ENCODE measurements around the gene UBL4B. TPM values are rescaled to one million over a fixed set of nuclear protein-coding genes. Genes with fewer than 3 reads are reported as not detected.

Gene UBL4B
- total and polyA plus RNA-seq, 9 donors = not detected

DNA sequence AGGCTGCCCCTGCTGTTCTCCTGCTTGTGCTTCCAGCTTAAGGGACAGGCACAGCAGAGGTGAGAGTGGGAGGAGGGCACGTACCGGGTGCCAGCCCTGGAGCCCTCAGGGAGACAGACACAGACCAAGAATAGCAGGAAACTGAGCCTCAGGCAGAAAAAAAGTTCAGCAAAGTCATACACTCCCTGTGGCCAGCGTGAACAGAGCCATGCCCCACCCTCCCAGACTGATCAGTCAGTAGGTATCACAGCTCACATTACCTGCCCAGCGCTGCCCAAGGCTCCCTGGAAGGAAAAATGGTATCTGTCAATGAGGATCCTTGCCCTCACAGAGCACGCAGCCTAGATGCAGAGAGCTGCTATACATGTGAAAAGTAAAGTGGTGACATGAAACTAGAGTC is 1.3 kb downstream of the UBL4B start:
- H3K9me3 ChIP-seq (replicated peaks; ENCODE audit: control insufficient read depth, low read depth, low read length) = no peaks in the 10 kb centered on the region
- H3K27ac ChIP-seq (ENCODE audit: low read length) = no peak overlapping the region
- DNase-seq = no peak
- H3K4me1 ChIP-seq (ENCODE audit: control insufficient read depth, insufficient read depth, low read length) = peaks cover 1% of the 10 kb centered on the region
- H3K36me3 ChIP-seq (ENCODE audit: control insufficient read depth, insufficient read depth, low read length) = no peaks in the 10 kb centered on the region
- WGBS (ENCODE audit: insufficient coverage) = 48% methylated on average over 3 of the region's 5 CpGs
- H3K4me3 ChIP-seq (ENCODE audit: low read length) = no peak overlapping the region
- peaks cover 40% of the 10 kb centered on the region for H3K27me3 ChIP-seq (ENCODE audit: control insufficient read depth, insufficient read depth, low read length)

DNA sequence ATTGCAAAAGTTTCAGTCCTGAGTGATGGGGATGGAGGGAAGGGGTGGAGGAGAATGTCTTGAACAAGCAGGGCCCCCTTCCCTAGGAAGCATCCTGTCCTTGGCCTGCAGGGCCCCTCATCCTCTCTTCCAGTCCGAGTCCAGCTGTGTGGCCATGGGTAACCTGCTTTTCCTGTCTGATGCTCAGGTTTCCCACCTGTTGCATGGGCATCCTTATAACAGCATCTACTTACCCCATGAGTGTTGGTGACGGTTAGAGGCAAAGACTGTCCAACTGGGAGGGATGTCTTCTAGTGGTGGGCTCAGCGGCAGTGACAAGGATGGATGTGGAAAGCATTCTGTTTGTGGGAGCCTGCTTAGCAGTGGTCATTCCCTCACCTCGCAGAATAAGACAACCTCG is 1.9 kb downstream of the UBL4B start:
- WGBS (ENCODE audit: insufficient coverage) = 70% methylated on average over 2 of the region's 5 CpGs
- no peak for DNase-seq
- H3K27ac ChIP-seq (ENCODE audit: low read length) = no peak overlapping the region
- no peaks in the 10 kb centered on the region for H3K9me3 ChIP-seq (replicated peaks; ENCODE audit: control insufficient read depth, low read depth, low read length)
- peaks cover 7% of the 10 kb centered on the region for H3K4me1 ChIP-seq (ENCODE audit: control insufficient read depth, insufficient read depth, low read length)
- no peaks in the 10 kb centered on the region for H3K36me3 ChIP-seq (ENCODE audit: control insufficient read depth, insufficient read depth, low read length)
- H3K4me3 ChIP-seq (ENCODE audit: low read length) = no peak overlapping the region
- peaks cover 38% of the 10 kb centered on the region for H3K27me3 ChIP-seq (ENCODE audit: control insufficient read depth, insufficient read depth, low read length)

GRCh38 chr1:110114784-110115183 is 2.5 kb downstream of the UBL4B start:
- Histone ChIP-seq H3K9me3 (replicated peaks; ENCODE audit: control insufficient read depth, low read depth, low read length) (no peaks in the 10 kb centered on the region), H3K36me3 (ENCODE audit: control insufficient read depth, insufficient read depth, low read length) (no peaks in the 10 kb centered on the region), H3K27me3 (ENCODE audit: control insufficient read depth, insufficient read depth, low read length) (peaks cover 35% of the 10 kb centered on the region), H3K4me1 (ENCODE audit: control insufficient read depth, insufficient read depth, low read length) (peaks cover 13% of the 10 kb centered on the region), H3K4me3 (ENCODE audit: low read length) (no peak overlapping the region), H3K27ac (ENCODE audit: low read length) (no peak overlapping the region)
- no CpG with 5 or more reads among the region's 5 CpGs for whole genome bisulfite sequencing (ENCODE audit: insufficient coverage)
- DNase-seq = no peak

DNA sequence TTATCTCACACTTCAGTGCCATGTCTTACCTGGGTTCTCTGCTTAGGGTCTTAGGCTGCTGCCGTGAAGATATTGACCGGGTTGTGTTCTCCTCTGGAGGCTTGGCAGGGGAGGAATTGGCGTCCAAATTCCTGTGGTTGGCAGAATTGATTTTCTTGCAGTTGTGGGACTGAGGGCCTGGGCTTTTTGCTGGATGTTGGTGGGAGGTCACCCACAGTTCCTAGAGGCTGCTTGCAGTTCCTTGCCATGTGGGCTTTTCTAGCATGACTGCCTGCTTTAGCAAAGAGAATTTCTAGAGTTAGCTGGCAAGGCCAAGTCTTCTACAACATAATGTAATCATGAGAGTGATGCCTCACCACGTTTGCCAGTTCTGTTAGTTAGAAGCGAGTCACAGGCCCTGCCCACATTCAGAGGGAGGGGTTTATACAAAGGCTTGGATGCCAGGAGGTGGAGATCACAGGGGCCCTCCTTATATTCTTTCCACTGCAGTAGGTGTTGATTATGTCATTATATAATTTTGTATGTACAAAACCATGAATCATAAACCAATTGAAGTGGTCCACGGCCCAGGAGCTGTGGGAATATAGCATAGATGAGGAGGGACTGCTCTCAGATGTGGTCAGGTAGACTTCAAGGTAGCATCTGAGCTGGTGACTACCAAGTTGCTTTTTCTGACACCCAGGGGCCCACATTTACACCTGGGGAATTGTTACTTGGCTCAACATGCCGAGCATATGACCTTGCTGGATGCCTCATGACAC is 6.6 kb downstream of the UBL4B start:
- H3K9me3 ChIP-seq (replicated peaks; ENCODE audit: control insufficient read depth, low read depth, low read length) = peaks cover 3% of the 10 kb centered on the region
- H3K27me3 ChIP-seq (ENCODE audit: control insufficient read depth, insufficient read depth, low read length) = peaks cover 31% of the 10 kb centered on the region
- H3K36me3 ChIP-seq (ENCODE audit: control insufficient read depth, insufficient read depth, low read length) = no peaks in the 10 kb centered on the region
- H3K4me3 ChIP-seq (ENCODE audit: low read length) = no peak overlapping the region
- no peak overlapping the region for H3K27ac ChIP-seq (ENCODE audit: low read length)
- DNase-seq = no peak
- H3K4me1 ChIP-seq (ENCODE audit: control insufficient read depth, insufficient read depth, low read length) = peaks cover 13% of the 10 kb centered on the region
- 78% methylated on average over 3 of the region's 7 CpGs for WGBS (ENCODE audit: insufficient coverage)

GRCh38 chr1:110119843-110120242 is 7.6 kb downstream of the UBL4B start:
- Histone ChIP-seq H3K27ac (ENCODE audit: low read length) (no peak overlapping the region), H3K4me3 (ENCODE audit: low read length) (no peak overlapping the region), H3K27me3 (ENCODE audit: control insufficient read depth, insufficient read depth, low read length) (peaks cover 26% of the 10 kb centered on the region), H3K36me3 (ENCODE audit: control insufficient read depth, insufficient read depth, low read length) (no peaks in the 10 kb centered on the region), H3K4me1 (ENCODE audit: control insufficient read depth, insufficient read depth, low read length) (peaks cover 13% of the 10 kb centered on the region), H3K9me3 (replicated peaks; ENCODE audit: control insufficient read depth, low read depth, low read length) (peaks cover 5% of the 10 kb centered on the region)
- 89% methylated on average over 2 of the region's 3 CpGs for WGBS (ENCODE audit: insufficient coverage)
- peak; percentile 43 for DNase-seq

DNA sequence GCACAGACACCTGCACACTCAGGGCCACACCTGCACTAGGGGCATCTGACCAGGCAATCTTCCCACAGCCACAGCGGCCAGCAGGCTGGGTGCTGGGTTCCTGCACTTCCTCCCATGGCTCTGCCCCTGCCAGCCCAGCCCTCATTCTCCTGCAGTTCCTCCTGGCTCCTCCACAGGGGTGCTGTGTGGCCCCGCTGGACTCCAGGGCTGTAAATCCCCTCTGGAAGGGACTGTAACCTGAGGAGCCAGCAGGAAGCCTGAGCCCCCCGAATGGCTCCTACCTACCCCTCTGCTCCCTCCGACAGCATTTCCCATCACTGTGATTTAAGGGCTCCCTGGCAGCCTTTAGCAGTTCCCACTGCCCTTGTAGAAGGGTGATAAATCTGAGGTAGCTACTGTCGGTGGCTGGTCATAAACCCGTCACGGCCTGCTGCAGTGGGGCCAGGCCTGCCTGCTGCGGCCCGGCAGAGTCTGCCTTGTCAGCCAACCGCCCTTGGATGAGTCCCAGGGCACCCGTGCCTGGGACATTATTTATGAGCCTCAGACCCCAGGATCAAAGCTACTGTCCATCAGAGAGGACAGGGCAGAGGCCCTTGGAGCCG is 8.8 kb downstream of the UBL4B start:
- no peaks in the 10 kb centered on the region for H3K36me3 ChIP-seq (ENCODE audit: control insufficient read depth, insufficient read depth, low read length)
- no peak overlapping the region for H3K4me3 ChIP-seq (ENCODE audit: low read length)
- peaks cover 17% of the 10 kb centered on the region for H3K27me3 ChIP-seq (ENCODE audit: control insufficient read depth, insufficient read depth, low read length)
- H3K27ac ChIP-seq (ENCODE audit: low read length) = no peak overlapping the region
- peaks cover 13% of the 10 kb centered on the region for H3K4me1 ChIP-seq (ENCODE audit: control insufficient read depth, insufficient read depth, low read length)
- DNase-seq = no peak
- 7% methylated on average over 10 of the region's 12 CpGs for WGBS (ENCODE audit: insufficient coverage)
- H3K9me3 ChIP-seq (replicated peaks; ENCODE audit: control insufficient read depth, low read depth, low read length) = peaks cover 6% of the 10 kb centered on the region

- Histone ChIP-seq H3K27ac (ENCODE audit: low read length) (no peak overlapping the region), H3K36me3 (ENCODE audit: control insufficient read depth, insufficient read depth, low read length) (no peaks in the 10 kb centered on the region), H3K4me1 (ENCODE audit: control insufficient read depth, insufficient read depth, low read length) (peaks cover 13% of the 10 kb centered on the region), H3K27me3 (ENCODE audit: control insufficient read depth, insufficient read depth, low read length) (peaks cover 26% of the 10 kb centered on the region), H3K9me3 (replicated peaks; ENCODE audit: control insufficient read depth, low read depth, low read length) (peaks cover 11% of the 10 kb centered on the region), H3K4me3 (ENCODE audit: low read length) (no peak overlapping the region)
- DNase-seq = no peak
- 29% methylated on average over 1 of the region's 3 CpGs for WGBS (ENCODE audit: insufficient coverage)
These were observed 11.0 kb downstream of the UBL4B start for GRCh38 chr1:110123224-110123623.

- no peak for DNase-seq
- Histone ChIP-seq H3K36me3 (ENCODE audit: control insufficient read depth, insufficient read depth, low read length) (no peaks in the 10 kb centered on the region), H3K4me3 (ENCODE audit: low read length) (no peak overlapping the region), H3K27ac (ENCODE audit: low read length) (no peak overlapping the region), H3K27me3 (ENCODE audit: control insufficient read depth, insufficient read depth, low read length) (peaks cover 51% of the 10 kb centered on the region), H3K4me1 (ENCODE audit: control insufficient read depth, insufficient read depth, low read length) (peaks cover 6% of the 10 kb centered on the region), H3K9me3 (replicated peaks; ENCODE audit: control insufficient read depth, low read depth, low read length) (peaks cover 11% of the 10 kb centered on the region)
- no CpG with 5 or more reads among the region's 4 CpGs for WGBS (ENCODE audit: insufficient coverage)
These were observed 13.6 kb downstream of the UBL4B start for GRCh38 chr1:110125810-110126209.

DNA sequence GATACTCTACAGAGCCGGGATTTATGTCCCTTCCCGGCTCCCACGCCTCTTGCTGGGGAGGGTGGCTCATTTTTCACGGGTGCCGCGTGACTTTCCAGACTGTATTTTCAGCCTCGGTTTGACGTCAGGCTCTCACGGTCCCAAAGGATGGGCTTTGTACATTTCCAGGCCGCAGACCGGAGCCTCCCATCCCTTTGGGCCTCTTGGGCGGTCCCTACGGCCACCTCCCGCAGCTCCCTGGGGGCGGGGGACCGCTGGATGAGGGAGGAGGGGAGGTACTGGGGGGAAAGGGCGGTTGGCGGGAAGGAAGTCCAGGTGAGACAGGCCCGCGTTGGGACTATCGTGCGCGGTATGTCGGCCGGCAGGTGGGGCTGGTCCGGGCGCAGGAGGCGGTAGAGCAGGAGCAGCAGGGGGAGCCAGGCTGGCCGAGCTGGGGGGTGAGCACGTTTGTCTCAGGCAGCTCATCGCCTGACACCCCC is 17.9 kb downstream of the UBL4B start:
- peaks cover 6% of the 10 kb centered on the region for H3K4me1 ChIP-seq (ENCODE audit: control insufficient read depth, insufficient read depth, low read length)
- H3K9me3 ChIP-seq (replicated peaks; ENCODE audit: control insufficient read depth, low read depth, low read length) = peaks cover 5% of the 10 kb centered on the region
- peak; percentile 41 for DNase-seq
- WGBS (ENCODE audit: insufficient coverage) = 2% methylated on average over 28 of the region's 31 CpGs
- H3K36me3 ChIP-seq (ENCODE audit: control insufficient read depth, insufficient read depth, low read length) = no peaks in the 10 kb centered on the region
- H3K27ac ChIP-seq (ENCODE audit: low read length) = no peak overlapping the region
- no peak overlapping the region for H3K4me3 ChIP-seq (ENCODE audit: low read length)
- peaks cover 65% of the 10 kb centered on the region for H3K27me3 ChIP-seq (ENCODE audit: control insufficient read depth, insufficient read depth, low read length)

- Histone ChIP-seq H3K4me3 (ENCODE audit: low read length) (no peak overlapping the region), H3K27me3 (ENCODE audit: control insufficient read depth, insufficient read depth, low read length) (peaks cover 73% of the 10 kb centered on the region), H3K27ac (ENCODE audit: low read length) (no peak overlapping the region), H3K4me1 (ENCODE audit: control insufficient read depth, insufficient read depth, low read length) (peaks cover 6% of the 10 kb centered on the region), H3K9me3 (replicated peaks; ENCODE audit: control insufficient read depth, low read depth, low read length) (peaks cover 5% of the 10 kb centered on the region), H3K36me3 (ENCODE audit: control insufficient read depth, insufficient read depth, low read length) (no peaks in the 10 kb centered on the region)
- DNase-seq = no peak
- WGBS (ENCODE audit: insufficient coverage) = 35% methylated on average over 6 of the region's 7 CpGs
These were observed 18.7 kb downstream of the UBL4B start for GRCh38 chr1:110130989-110131388.
